MCF 10A (cell line): Measurements from ENCODE around the gene TRIM23. TPM values are rescaled to one million over a fixed set of nuclear protein-coding genes. Genes with fewer than 3 reads are reported as not detected.

ENCODE experiments used
- BruUV-seq: library from RNA; stranded (reverse); fragments of 400-500 nt; replicated peaks from 2 replicates; lab custom pipeline; 2021; lab: Mats Ljungman, UMichigan
- CTCF ChIA-PET: fragments of 300-600 bp; sonication (Branson Sonifier 250); formaldehyde crosslinking; extraction: SDS; loops from one replicate; lab custom pipeline; 2021; ENCODE audit warnings: antibody characterized with exemption, inconsistent platforms; lab: Yijun Ruan, JAX
- POLR2A ChIA-PET: fragments of 300-600, 350-650 bp; sonication (Branson Sonifier 250); formaldehyde crosslinking; extraction: SDS; loops from one replicate; lab custom pipeline; 2020; ENCODE audit warnings: antibody characterized with exemption, inconsistent platforms; lab: Yijun Ruan, JAX
- DNase-seq: peaks from one replicate; pipeline ENCODE4 v3.0.0-alpha.2; 2018; ENCODE audit not compliant: unreplicated experiment
- H3K27ac Mint-ChIP-seq: one replicate; pipeline ENCODE4 v1.8.0; 2022; ENCODE audit warnings: mild to moderate bottlenecking, low read depth, mixed read lengths; ENCODE audit not compliant: unreplicated experiment
- H3K27me3 Mint-ChIP-seq: one replicate; pipeline ENCODE4 v1.8.0; 2022; ENCODE audit warnings: mixed read lengths; ENCODE audit not compliant: insufficient read depth, unreplicated experiment
- H3K36me3 Mint-ChIP-seq: one replicate; pipeline ENCODE4 v1.8.0; 2022; ENCODE audit warnings: mild to moderate bottlenecking, moderate library complexity, mixed read lengths; ENCODE audit not compliant: insufficient read depth, unreplicated experiment
- H3K4me1 Mint-ChIP-seq: one replicate; pipeline ENCODE4 v1.8.0; 2022; ENCODE audit warnings: mixed read lengths; ENCODE audit not compliant: insufficient read depth, unreplicated experiment
- H3K4me3 Mint-ChIP-seq: one replicate; pipeline ENCODE4 v1.8.0; 2022; ENCODE audit warnings: mild to moderate bottlenecking, moderate library complexity, mixed read lengths; ENCODE audit not compliant: unreplicated experiment
- H3K9me3 Mint-ChIP-seq: one replicate; pipeline ENCODE4 v1.8.0; 2022; ENCODE audit warnings: mixed read lengths; ENCODE audit not compliant: unreplicated experiment
- intact Hi-C: fragments of 100-400 bp; cut with micrococcal nuclease; formaldehyde crosslinking; loops from 2 replicates; pipeline ENCODE4 v1.14.1; 2022
- total RNA-seq: library from RNA; stranded (reverse); gene quantifications from 2 replicates; pipeline ENCODE4 v1.2.3, GENCODE V29; 2022
- TF ChIP-seq, protein P1 (sequence below): fragments of 200-600 bp; IDR thresholded peaks from one replicate; pipeline ENCODE4 v1.8.0; 2022; ENCODE audit warnings: antibody characterized with exemption, mild to moderate bottlenecking; ENCODE audit not compliant: unreplicated experiment

TRIM23 gene
- total RNA-seq, 1 experiment from 2014 or later = 14.1 TPM

DNA sequence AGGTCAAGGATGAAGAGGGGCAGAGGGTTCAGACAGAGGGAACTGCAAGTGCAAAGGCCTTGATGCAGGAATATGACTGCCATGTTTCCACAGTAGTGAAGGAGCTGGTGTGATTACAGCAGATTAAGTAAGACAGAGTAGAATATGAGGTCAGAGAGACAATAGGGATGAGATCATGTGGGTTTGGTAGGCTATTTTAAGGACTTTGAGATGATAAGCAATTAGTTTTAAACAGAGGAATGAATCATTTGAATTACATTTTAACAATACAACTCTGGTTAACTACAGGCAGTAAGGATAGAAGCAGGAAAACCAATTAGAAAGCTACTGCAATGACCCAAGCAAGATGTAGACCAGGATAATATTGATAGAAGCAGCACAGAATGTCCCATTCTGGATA lies 68.8 kb downstream of the TRIM23 start:
- H3K27me3 Mint-ChIP-seq = no peaks in the 10 kb centered on the region
- no TSS peak for BruUV-seq
- no peak overlapping the region for H3K27ac Mint-ChIP-seq
- ChIA-PET POLR2A (interaction anchor here (0.6 kb wide), 2 partner anchors 30 to 285 kb away, joined by 3 read pairs; no protein-coding TSS in a partner anchor), CTCF (interaction anchor here (0.6 to 1.3 kb wide), 3 partner anchors 10 to 73 kb away, joined by 3 to 6 read pairs (median 6); no protein-coding TSS in a partner anchor)
- H3K36me3 Mint-ChIP-seq = peaks cover 2% of the 10 kb centered on the region
- no peak overlapping the region for H3K4me3 Mint-ChIP-seq
- intact Hi-C loops = no loop called here
- no peaks in the 10 kb centered on the region for H3K9me3 Mint-ChIP-seq
- peaks cover 36% of the 10 kb centered on the region for H3K4me1 Mint-ChIP-seq
- TF ChIP-seq, protein P1, sequence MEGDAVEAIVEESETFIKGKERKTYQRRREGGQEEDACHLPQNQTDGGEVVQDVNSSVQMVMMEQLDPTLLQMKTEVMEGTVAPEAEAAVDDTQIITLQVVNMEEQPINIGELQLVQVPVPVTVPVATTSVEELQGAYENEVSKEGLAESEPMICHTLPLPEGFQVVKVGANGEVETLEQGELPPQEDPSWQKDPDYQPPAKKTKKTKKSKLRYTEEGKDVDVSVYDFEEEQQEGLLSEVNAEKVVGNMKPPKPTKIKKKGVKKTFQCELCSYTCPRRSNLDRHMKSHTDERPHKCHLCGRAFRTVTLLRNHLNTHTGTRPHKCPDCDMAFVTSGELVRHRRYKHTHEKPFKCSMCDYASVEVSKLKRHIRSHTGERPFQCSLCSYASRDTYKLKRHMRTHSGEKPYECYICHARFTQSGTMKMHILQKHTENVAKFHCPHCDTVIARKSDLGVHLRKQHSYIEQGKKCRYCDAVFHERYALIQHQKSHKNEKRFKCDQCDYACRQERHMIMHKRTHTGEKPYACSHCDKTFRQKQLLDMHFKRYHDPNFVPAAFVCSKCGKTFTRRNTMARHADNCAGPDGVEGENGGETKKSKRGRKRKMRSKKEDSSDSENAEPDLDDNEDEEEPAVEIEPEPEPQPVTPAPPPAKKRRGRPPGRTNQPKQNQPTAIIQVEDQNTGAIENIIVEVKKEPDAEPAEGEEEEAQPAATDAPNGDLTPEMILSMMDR = no peak
- DNase-seq = no peak

DNA sequence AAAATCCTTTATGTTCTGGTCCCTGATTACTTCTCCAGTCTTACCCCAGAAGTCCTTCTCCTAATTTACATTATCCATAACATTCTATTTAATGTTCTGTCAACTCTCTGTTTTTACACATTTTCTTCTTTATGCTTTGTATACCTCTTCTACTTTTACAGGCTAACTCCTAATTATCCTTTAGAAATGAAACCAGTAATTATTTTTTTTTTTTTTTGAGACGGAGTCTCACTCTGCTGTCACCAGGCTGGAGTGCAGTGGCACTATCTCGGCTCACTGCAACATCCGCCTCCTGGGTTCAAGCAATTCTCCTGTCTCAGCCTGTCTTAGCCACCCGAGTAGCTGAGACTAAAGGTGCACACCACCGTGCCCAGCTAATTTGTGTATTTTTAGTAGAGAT lies 70.2 kb downstream of the TRIM23 start:
- BruUV-seq = no TSS peak
- Mint-ChIP-seq H3K36me3 (peaks cover 15% of the 10 kb centered on the region), H3K27ac (peak overlapping the region; percentile 61), H3K4me3 (no peak overlapping the region), H3K9me3 (no peaks in the 10 kb centered on the region), H3K27me3 (no peaks in the 10 kb centered on the region), H3K4me1 (peaks cover 36% of the 10 kb centered on the region)
- no peak for DNase-seq
- ChIA-PET CTCF (interaction anchor here (0.5 kb wide), 1 partner anchor 126 kb away, joined by 3 read pairs; no protein-coding TSS in a partner anchor), POLR2A (interaction anchor here (0.6 to 2.2 kb wide), 2 partner anchors 9 to 14 kb away, joined by 3 to 16 read pairs; partner anchors contain the start of genes CENPK and PPWD1)
- intact Hi-C loops = no loop called here
- TF ChIP-seq, protein P1 = no peak

DNA sequence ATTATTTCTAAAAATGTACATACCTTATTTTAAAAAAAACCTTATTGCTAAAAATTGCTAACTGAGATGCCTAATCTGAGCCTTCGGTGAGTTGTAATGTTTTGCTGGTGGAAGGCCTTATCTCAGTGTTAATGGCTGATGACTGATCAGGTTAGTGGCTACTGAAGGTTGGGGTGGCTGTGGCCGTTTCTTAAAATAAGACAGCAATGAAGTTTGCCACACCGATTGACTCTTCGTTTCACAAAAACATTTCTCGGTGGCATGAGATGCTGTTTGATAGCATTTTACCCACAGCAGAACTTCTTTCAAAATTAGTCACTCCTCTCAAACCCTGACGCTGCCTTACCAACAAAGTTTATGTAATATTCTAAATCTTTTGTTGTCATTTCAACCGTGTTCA lies 75.9 kb downstream of the TRIM23 start:
- POLR2A ChIA-PET = no interaction called here
- CTCF ChIA-PET = no interaction called here
- H3K27me3 Mint-ChIP-seq = no peaks in the 10 kb centered on the region
- DNase-seq = no peak
- BruUV-seq = no TSS peak
- intact Hi-C loops = no loop called here
- TF ChIP-seq, protein P1 = no peak
- no peak overlapping the region for H3K4me3 Mint-ChIP-seq
- H3K36me3 Mint-ChIP-seq = peaks cover 17% of the 10 kb centered on the region
- peaks cover under 1% of the 10 kb centered on the region for H3K4me1 Mint-ChIP-seq
- no peak overlapping the region for H3K27ac Mint-ChIP-seq
- H3K9me3 Mint-ChIP-seq = no peaks in the 10 kb centered on the region

DNA sequence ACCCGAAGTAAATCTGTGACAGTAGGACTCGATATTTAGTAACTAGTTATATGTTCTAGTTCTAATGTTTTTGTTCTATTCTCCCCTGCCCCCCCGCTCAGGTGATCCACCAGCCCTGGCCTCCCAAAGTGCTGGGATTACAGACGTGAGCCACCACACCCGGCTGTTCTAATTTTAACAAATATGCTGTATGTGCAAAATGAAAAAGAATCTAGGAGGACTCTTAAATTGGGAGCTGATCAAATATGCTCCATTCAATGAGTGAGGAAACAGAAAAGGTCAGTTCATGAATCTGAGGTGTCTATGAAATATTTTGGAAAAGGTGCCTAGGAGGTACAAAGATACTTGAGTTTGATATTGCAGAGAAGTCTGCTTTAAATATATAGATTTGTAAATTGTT lies 78.0 kb downstream of the TRIM23 start:
- ChIA-PET POLR2A (no interaction called here), CTCF (no interaction called here)
- Mint-ChIP-seq H3K4me1 (no peaks in the 10 kb centered on the region), H3K27ac (no peak overlapping the region), H3K36me3 (peaks cover 26% of the 10 kb centered on the region), H3K4me3 (no peak overlapping the region), H3K27me3 (no peaks in the 10 kb centered on the region), H3K9me3 (no peaks in the 10 kb centered on the region)
- no peak for DNase-seq
- TF ChIP-seq, protein P1 = no peak
- BruUV-seq = no TSS peak
- intact Hi-C loops = no loop called here
